ENCODE results near the gene CHSY3. TPM values are rescaled to one million over a fixed set of nuclear protein-coding genes. Genes with fewer than 3 reads are reported as not detected.

Gene CHSY3
- total RNA-seq, 2 experiments from 2014 or later = not detected

DNA sequence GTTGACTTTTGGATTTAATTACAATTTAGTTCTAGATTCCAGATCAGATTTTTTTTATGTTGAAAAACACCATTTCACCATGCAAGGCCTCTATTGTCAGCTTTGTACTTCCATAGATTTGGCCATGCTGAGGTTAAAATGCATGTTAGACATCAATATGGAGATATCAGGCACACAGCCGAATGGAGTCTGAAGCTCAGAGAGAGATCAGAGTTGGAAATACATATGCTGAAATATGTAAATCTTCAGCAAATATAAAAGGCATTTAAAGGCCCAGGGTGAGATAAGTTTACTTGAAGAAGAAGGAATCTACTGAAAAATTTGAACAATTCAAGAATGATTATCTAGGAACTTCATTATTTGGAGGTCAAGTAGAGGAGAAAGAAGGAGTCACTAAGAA is 139.6 kb downstream of the CHSY3 start:
- Mint-ChIP-seq H3K27ac (no peak overlapping the region), H3K36me3 (ENCODE audit: low read depth) (no peaks in the 10 kb centered on the region), H3K9me3 (no peaks in the 10 kb centered on the region), H3K27me3 (peaks cover 15% of the 10 kb centered on the region), H3K4me3 (no peak overlapping the region), H3K4me1 (ENCODE audit: low read depth) (no peaks in the 10 kb centered on the region)
- H3K27me3 ChIP-seq (ENCODE audit: control insufficient read depth in 1 of 2, insufficient read depth in 2 of 2, low read length in 2 of 2) = no peaks in the 10 kb centered on the region
- ChIA-PET POLR2A (no interaction called here), CTCF (no interaction called here)
- no peak overlapping the region for H3K4me3 ChIP-seq (ENCODE audit: low read length)
- H3K36me3 ChIP-seq (ENCODE audit: insufficient read depth, low read length) = no peaks in the 10 kb centered on the region
- no peaks in the 10 kb centered on the region for H3K4me1 ChIP-seq (ENCODE audit: insufficient read depth, low read length)
- ATAC-seq (ENCODE audit: poor library complexity) (no peak), DNase-seq (no peak)
- TF ChIP-seq, protein P1, sequence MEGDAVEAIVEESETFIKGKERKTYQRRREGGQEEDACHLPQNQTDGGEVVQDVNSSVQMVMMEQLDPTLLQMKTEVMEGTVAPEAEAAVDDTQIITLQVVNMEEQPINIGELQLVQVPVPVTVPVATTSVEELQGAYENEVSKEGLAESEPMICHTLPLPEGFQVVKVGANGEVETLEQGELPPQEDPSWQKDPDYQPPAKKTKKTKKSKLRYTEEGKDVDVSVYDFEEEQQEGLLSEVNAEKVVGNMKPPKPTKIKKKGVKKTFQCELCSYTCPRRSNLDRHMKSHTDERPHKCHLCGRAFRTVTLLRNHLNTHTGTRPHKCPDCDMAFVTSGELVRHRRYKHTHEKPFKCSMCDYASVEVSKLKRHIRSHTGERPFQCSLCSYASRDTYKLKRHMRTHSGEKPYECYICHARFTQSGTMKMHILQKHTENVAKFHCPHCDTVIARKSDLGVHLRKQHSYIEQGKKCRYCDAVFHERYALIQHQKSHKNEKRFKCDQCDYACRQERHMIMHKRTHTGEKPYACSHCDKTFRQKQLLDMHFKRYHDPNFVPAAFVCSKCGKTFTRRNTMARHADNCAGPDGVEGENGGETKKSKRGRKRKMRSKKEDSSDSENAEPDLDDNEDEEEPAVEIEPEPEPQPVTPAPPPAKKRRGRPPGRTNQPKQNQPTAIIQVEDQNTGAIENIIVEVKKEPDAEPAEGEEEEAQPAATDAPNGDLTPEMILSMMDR (IDR thresholded peaks at IDR 0.05) = no peak
- H3K9me3 ChIP-seq (ENCODE audit: control insufficient read depth in 1 of 2, insufficient read depth in 1 of 2, low read length in 2 of 2) = no peaks in the 10 kb centered on the region
- H3K27ac ChIP-seq (ENCODE audit: low read depth in 1 of 2, low read length in 2 of 2) = no peak overlapping the region
- intact Hi-C loops (cut with DNase I, micrococcal nuclease) = no loop called here

DNA sequence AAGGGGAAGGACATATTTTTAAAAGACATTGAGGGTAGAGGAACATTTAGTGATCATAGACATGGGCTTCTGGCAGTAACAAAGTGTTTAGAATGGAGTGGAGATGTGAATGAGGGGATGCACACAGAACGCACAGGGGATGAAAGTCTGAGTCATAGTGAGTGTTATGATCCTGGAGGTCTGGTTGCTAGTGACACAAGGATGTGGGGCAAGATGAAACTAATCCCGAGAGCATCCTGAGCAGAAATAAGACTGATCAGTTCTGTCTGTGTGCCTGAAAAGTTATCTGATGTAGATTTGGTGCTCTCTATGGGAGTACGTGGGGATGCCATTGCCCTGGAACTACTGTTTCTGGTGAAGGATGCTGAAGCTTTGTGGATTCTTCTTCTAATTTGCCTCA is 141.1 kb downstream of the CHSY3 start:
- ATAC-seq (ENCODE audit: poor library complexity) = no peak
- H3K4me1 Mint-ChIP-seq (ENCODE audit: low read depth) = no peaks in the 10 kb centered on the region
- TF ChIP-seq, protein P1 (IDR thresholded peaks at IDR 0.05) = no peak
- H3K9me3 ChIP-seq (ENCODE audit: control insufficient read depth in 1 of 2, insufficient read depth in 1 of 2, low read length in 2 of 2) = no peaks in the 10 kb centered on the region
- CTCF ChIA-PET = no interaction called here
- no peaks in the 10 kb centered on the region for H3K36me3 ChIP-seq (ENCODE audit: insufficient read depth, low read length)
- H3K27me3 Mint-ChIP-seq = peaks cover 15% of the 10 kb centered on the region
- POLR2A ChIA-PET = no interaction called here
- no peaks in the 10 kb centered on the region for H3K4me1 ChIP-seq (ENCODE audit: insufficient read depth, low read length)
- no peaks in the 10 kb centered on the region for H3K9me3 Mint-ChIP-seq
- no peak for DNase-seq
- no peak overlapping the region for H3K4me3 ChIP-seq (ENCODE audit: low read length)
- H3K4me3 Mint-ChIP-seq = no peak overlapping the region
- H3K27ac ChIP-seq (ENCODE audit: low read depth in 1 of 2, low read length in 2 of 2) = no peak overlapping the region
- intact Hi-C loops (cut with DNase I, micrococcal nuclease) = no loop called here
- no peaks in the 10 kb centered on the region for H3K27me3 ChIP-seq (ENCODE audit: control insufficient read depth in 1 of 2, insufficient read depth in 2 of 2, low read length in 2 of 2)
- no peak overlapping the region for H3K27ac Mint-ChIP-seq
- H3K36me3 Mint-ChIP-seq (ENCODE audit: low read depth) = no peaks in the 10 kb centered on the region

DNA sequence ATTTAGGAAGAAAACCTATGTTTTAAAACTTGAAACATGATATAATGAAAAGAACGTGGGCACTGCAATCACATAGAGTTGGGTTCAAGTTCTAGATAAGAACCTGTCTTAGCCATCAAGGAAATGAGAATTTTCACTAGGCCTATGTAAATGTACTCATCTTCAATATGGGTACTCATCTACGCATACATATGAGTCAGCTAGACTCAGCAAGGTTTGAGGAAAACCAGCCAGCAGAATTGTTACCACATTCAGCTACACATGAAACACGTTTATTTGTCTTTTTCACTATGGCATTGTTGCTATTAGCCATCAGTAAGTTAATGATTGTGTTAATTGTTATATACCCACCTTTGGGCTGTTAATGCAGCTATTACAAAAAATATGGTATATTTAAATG is 146.3 kb downstream of the CHSY3 start:
- POLR2A ChIA-PET = no interaction called here
- H3K9me3 ChIP-seq (ENCODE audit: control insufficient read depth in 1 of 2, insufficient read depth in 1 of 2, low read length in 2 of 2) = no peaks in the 10 kb centered on the region
- intact Hi-C loops (cut with DNase I, micrococcal nuclease) = no loop called here
- Mint-ChIP-seq H3K27me3 (peaks cover 7% of the 10 kb centered on the region), H3K36me3 (ENCODE audit: low read depth) (no peaks in the 10 kb centered on the region), H3K27ac (no peak overlapping the region), H3K9me3 (no peaks in the 10 kb centered on the region), H3K4me1 (ENCODE audit: low read depth) (no peaks in the 10 kb centered on the region), H3K4me3 (no peak overlapping the region)
- no peak for DNase-seq
- CTCF ChIA-PET = no interaction called here
- H3K27me3 ChIP-seq (ENCODE audit: control insufficient read depth in 1 of 2, insufficient read depth in 2 of 2, low read length in 2 of 2) = no peaks in the 10 kb centered on the region
- H3K4me3 ChIP-seq (ENCODE audit: low read length) = no peak overlapping the region
- TF ChIP-seq, protein P1 (IDR thresholded peaks at IDR 0.05) = no peak
- no peak for ATAC-seq (ENCODE audit: poor library complexity)
- H3K36me3 ChIP-seq (ENCODE audit: insufficient read depth, low read length) = no peaks in the 10 kb centered on the region
- no peak overlapping the region for H3K27ac ChIP-seq (ENCODE audit: low read depth in 1 of 2, low read length in 2 of 2)
- no peaks in the 10 kb centered on the region for H3K4me1 ChIP-seq (ENCODE audit: insufficient read depth, low read length)
